Stimulated activated CD8-positive, alpha-beta memory T cell treated with anti-CD3 and anti-CD28 coated beads, Interleukin-4, amount 100 ng/mL, for 4 hours (primary cell): ENCODE data around the gene PDE6D.
A peak's percentile ranks its signal among the peaks of the same experiment; 100 is the strongest.
"Not testable (repeated sequence)": the region's sequence is repeated elsewhere in the genome, so short reads cannot be mapped to it uniquely, and the experiment has no call there.

Experiments used
- DNase-seq, 2 donors: peaks; one replicate each; pipeline ENCODE4 v3.0.0-alpha.2; 2020; ENCODE audit warnings: low read depth in 2 of 2, low spot score in 1 of 2

Gene PDE6D

DNA sequence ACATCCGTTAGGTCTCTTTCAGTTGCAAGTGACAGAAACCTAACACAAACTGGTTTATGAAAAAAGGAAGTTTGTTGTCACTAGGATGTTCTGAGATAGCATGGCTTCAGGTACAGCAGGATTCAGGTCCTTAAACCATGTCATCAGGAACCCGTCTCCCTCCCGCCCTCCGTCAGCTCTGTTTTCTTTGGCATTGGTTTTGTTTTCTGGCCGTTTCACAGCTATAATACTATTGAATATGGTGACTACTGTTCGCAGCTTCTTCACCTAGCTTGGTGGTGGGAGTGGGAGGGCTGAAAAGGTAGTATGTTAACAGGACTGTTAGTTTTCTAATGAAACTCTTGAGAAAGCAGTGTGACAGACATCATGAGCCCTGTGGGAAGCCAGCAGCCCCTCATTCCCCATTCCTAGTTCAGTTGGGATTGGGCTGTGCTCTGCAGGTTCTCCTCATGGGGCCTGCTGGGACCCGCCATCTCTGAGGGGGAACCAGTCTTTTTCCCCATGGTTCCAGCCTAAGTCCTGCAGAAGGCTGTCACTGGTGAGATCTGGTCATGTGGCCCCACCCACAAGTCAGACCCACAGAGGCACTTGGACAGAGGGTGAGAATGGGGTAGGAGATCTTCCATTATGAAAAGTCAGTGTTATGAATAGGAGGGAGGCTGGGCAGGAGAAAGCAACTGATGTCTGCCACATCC lies 60.6 kb downstream of the PDE6D start:
- DNase-seq: no peak

GRCh38 chr2:231718799-231719198 lies 62.3 kb downstream of the PDE6D start:
- no peak for DNase-seq

- DNase-seq: no peak
Measured at GRCh38 chr2:231717281-231718171, 63.6 kb downstream of the PDE6D start.

DNA sequence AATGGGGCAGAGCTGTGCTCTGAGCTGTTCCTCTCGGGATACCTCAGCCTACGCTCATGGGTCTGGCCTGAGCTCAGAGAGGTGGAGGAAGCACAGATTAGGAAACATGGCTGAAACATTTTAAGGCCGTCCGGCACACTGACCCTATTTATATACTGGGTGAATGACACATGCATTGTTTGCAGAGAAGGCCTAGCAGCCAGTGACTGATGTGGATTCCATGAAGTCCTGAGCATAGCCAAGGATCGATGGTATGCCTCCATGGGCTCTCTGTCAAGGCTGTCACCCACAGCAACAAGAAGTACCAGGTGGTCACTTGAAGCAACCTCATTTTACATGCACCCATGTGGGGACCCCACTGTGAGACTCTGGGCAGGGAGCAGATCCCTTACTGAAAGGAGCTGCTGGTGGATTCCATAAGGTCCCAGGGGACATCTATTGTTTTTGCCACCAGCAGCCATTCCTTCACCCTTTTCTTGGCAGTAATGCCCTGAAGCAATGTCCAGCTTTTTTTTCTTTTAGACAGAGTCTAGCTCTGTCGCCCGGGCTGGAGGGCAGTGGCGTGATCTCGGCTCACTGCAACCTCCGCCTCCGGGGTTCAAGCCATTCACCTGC lies 64.3 kb downstream of the PDE6D start:
- DNase-seq: no peak

DNA sequence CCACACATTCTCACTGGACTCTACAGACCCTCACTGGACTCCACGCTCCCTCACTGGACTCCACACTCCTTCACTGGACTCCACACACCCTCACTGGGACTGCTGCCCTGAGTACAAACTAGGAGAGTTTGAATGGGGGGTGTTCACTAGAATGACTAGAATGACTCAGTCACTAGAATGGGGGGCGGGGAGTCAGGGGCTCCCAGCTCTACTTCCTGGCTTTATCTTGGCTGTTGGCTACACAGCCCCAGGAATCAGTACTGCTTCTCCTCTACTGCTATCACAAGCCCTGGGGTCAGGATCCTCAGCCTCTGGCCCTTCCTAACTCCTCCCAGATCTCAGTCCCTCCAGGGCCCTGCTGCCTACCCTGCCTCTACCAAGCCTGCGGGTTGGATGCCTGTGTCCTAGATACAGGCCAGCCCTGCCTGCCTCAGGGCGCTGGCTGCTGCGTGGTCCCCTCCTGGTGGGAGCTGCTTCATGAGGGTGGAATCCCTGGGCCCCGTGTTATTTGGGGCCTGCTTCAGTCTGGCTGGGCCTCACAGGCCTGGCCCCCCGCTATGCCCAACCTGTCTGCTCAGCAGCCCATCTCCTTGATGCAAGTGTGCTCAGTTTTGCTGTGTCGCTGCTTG lies 65.0 kb downstream of the PDE6D start:
- DNase-seq: no peak

GRCh38 chr2:231715499-231715837 lies 65.6 kb downstream of the PDE6D start:
- DNase-seq: no peak

- DNase-seq: peak; percentile 62 to 80
Measured at GRCh38 chr2:231714639-231715498, 66.2 kb downstream of the PDE6D start.

GRCh38 chr2:231713730-231714638 lies 67.1 kb downstream of the PDE6D start:
- DNase-seq: peak; percentile 72 to 83

DNA sequence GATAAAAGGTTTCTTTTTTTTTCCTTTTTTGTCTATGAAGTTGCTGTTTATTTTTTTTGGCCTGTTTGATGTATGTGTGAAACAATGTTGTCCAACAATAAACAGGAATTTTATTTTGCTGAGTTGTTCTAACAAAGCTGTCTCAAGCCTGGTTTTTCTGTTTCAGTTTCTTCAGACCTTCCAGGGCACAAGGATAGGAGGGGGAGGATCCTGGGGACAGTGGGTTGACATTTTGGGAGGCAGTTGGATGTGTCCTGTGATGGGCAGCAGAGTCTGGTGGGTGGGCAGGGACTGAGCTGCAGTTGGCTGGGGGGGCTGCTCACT lies 67.7 kb downstream of the PDE6D start:
- DNase-seq: not testable (repeated sequence)

DNA sequence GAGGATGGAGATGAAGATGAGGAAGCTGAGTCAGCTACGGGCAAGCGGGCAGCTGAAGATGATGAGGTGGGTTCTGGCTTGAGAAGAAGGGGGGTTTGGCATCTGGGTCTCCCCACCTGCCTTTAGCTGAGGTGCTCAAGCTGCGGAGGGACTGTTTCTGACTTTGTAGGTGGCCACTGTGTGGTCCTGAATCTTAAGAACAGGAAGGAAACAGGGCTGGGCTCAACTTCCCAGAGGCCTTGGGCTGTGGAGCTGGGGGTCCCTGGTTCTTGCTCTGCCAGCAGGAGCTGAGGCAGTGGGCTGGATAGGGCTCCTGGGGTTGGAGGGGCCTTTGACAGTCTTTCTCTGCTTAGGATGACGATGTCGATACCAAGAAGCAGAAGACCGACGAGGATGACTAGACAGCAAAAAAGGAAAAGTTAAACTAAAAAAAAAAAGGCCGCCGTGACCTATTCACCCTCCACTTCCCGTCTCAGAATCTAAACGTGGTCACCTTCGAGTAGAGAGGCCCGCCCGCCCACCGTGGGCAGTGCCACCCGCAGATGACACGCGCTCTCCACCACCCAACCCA lies 68.5 kb downstream of the PDE6D start:
- DNase-seq: peak; percentile 10 to 48

- no peak for DNase-seq
Measured at GRCh38 chr2:231711677-231712450, 69.2 kb downstream of the PDE6D start.

GRCh38 chr2:231710799-231711676 lies 70.0 kb downstream of the PDE6D start:
- no peak for DNase-seq

GRCh38 chr2:231709981-231710798 lies 70.9 kb downstream of the PDE6D start:
- peak; percentile 62 to 63 for DNase-seq

DNA sequence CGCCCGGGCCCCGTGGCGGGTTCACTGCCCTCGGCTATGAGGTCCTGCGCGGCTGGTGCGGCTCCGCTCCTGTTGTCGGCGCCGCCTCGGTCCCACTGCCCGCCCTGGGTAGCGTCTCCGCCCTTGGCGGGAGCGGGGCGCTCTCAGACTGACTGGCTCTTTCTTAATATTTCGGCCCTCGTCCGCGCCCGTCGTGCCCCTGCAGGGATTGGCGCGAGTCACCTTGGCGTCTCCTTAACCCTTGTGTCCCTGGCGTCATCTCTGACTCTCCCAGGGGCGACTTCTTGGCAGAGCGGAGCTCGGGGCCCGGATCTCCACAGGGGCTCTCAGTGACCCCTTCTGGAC lies 71.5 kb downstream of the PDE6D start:
- DNase-seq: peak in 1 of 2 donors; percentile 27

DNA sequence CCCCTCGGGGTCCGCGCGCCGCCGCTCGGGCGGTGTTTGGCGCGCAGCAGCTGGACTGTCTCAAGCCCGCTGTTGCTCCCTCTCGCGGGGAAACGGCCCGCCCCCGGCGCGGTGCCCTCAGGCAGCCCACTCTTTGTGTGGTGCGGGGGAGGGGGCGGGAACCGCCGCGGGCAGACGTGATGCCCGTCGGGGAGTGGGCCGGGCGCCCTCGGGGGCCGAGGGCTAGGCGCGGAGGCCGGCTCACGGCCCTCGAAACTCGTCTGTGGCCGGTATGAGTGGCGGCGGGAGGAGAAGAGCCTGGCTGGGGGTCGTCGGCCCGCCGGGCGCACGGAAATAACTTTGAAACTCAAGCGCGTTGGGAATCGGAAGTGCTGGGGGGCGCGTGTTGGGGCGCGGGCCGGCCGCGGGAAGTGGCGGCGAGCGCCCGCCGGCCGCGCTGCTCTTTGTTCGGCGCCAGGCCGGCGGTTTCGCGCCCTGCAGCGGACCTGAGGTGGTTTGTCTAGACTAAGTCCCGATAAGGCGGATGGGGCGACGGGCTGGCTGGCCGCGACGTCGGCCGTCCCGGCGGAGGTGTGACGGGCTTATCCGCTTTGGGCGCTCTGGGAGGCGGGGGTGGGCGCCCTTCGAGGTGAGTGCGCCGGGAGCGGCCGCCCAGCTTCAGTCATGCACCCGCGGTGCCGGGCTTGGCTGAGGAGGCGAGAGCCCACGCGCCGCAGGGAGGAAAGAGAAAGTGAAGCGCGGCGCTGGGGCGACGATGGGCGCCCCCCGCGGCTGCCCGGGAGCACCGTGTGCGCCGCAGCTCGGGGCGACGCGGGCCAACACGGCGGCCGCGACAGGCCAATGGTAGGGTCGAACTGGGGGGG lies 72.1 kb downstream of the PDE6D start:
- peak; percentile 17 to 51 for DNase-seq
